ENCODE measurements around the gene RAB34.

RAB34 gene

DNA sequence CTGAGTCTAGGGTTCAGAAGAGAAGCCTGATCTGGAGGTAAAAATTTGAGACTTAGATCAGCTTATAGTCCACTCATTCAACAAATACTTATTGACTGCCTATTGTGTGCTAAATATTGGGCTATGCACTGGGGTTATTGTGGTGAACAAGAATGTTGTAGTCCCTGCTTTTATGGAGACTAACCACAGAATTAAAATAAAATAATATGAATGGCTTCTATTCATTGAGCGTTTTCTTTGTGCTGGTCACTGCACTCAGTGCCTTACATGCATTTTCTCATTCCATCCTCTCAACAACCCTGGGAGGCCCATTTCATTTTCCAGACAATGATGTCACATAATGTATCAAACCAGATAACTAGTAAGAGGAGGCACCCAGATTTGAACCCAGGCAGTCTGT lies 15.7 kb upstream of the RAB34 start:
- Histone ChIP-seq H3K79me2 (ENCODE audit: control insufficient read depth, low read length) (peaks cover 13% of the 10 kb centered on the region), H3K27me3 (ENCODE audit: control insufficient read depth, low read length) (no peaks in the 10 kb centered on the region), H4K20me1 (ENCODE audit: control insufficient read depth, insufficient read depth, low read depth, low read length) (no peaks in the 10 kb centered on the region), H3K4me1 (ENCODE audit: control insufficient read depth, low read length) (peaks cover 26% of the 10 kb centered on the region), H3K9me2 (replicated peaks; ENCODE audit: control insufficient read depth, low read length) (no peaks in the 10 kb centered on the region), H3K36me3 (ENCODE audit: control insufficient read depth, low read length) (peaks cover 16% of the 10 kb centered on the region), H3F3A (ENCODE audit: control insufficient read depth, insufficient read depth) (peaks cover 9% of the 10 kb centered on the region), H3K9me3 (ENCODE audit: control insufficient read depth, insufficient read depth, low read length) (peaks cover 5% of the 10 kb centered on the region; the same call in 1 of the 2 replicates), H3K4me2 (ENCODE audit: low read length) (no peak overlapping the region), H3K27ac (ENCODE audit: low read depth, low read length) (no peak overlapping the region), H3K4me3 (ENCODE audit: low read length) (no peak overlapping the region)
- no peak for TF ChIP-seq EZH2phosphoT487 (IDR thresholded peaks at IDR 0.05; ENCODE audit: borderline replicate concordance, low read length)
- TF ChIP-seq, protein P1, sequence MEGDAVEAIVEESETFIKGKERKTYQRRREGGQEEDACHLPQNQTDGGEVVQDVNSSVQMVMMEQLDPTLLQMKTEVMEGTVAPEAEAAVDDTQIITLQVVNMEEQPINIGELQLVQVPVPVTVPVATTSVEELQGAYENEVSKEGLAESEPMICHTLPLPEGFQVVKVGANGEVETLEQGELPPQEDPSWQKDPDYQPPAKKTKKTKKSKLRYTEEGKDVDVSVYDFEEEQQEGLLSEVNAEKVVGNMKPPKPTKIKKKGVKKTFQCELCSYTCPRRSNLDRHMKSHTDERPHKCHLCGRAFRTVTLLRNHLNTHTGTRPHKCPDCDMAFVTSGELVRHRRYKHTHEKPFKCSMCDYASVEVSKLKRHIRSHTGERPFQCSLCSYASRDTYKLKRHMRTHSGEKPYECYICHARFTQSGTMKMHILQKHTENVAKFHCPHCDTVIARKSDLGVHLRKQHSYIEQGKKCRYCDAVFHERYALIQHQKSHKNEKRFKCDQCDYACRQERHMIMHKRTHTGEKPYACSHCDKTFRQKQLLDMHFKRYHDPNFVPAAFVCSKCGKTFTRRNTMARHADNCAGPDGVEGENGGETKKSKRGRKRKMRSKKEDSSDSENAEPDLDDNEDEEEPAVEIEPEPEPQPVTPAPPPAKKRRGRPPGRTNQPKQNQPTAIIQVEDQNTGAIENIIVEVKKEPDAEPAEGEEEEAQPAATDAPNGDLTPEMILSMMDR (IDR thresholded peaks at IDR 0.05; ENCODE audit: low read depth, low read length, poor library complexity, severe bottlenecking) = no peak

DNA sequence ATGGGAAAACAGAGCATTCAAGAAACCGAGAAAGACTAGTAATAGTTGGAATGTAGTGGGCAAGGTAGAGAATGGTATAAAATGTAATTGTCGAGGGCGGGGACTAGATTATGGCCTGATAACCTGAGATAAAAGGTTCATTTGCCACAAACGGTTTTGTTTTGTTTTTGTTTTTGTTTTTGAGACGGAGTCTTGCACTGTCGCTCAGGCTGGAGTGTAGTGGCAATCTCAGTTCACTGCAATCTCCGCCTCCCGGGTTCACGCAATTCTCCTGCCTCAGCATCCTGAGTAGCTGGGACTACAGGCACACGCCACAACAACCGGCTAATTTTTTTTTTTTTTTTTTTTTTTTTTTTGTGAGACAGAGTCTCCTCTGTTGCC lies 12.3 kb upstream of the RAB34 start:
- TF ChIP-seq EZH2phosphoT487 (IDR thresholded peaks at IDR 0.05; ENCODE audit: borderline replicate concordance, low read length) = no peak
- TF ChIP-seq, protein P1 (IDR thresholded peaks at IDR 0.05; ENCODE audit: low read depth, low read length, poor library complexity, severe bottlenecking) = no peak
- Histone ChIP-seq H3K27me3 (ENCODE audit: control insufficient read depth, low read length) (no peaks in the 10 kb centered on the region), H3K9me2 (replicated peaks; ENCODE audit: control insufficient read depth, low read length) (no peaks in the 10 kb centered on the region), H3K9me3 (ENCODE audit: control insufficient read depth, insufficient read depth, low read length) (no peaks in the 10 kb centered on the region), H3K27ac (ENCODE audit: low read depth, low read length) (no peak overlapping the region), H3F3A (ENCODE audit: control insufficient read depth, insufficient read depth) (peaks cover 21% of the 10 kb centered on the region), H3K36me3 (ENCODE audit: control insufficient read depth, low read length) (peaks cover 13% of the 10 kb centered on the region), H3K79me2 (ENCODE audit: control insufficient read depth, low read length) (peaks cover 17% of the 10 kb centered on the region), H3K4me1 (ENCODE audit: control insufficient read depth, low read length) (peaks cover 35% of the 10 kb centered on the region), H3K4me3 (ENCODE audit: low read length) (peak overlapping the region; percentile 94), H4K20me1 (ENCODE audit: control insufficient read depth, insufficient read depth, low read depth, low read length) (no peaks in the 10 kb centered on the region), H3K4me2 (ENCODE audit: low read length) (peak overlapping the region; percentile 100)

DNA sequence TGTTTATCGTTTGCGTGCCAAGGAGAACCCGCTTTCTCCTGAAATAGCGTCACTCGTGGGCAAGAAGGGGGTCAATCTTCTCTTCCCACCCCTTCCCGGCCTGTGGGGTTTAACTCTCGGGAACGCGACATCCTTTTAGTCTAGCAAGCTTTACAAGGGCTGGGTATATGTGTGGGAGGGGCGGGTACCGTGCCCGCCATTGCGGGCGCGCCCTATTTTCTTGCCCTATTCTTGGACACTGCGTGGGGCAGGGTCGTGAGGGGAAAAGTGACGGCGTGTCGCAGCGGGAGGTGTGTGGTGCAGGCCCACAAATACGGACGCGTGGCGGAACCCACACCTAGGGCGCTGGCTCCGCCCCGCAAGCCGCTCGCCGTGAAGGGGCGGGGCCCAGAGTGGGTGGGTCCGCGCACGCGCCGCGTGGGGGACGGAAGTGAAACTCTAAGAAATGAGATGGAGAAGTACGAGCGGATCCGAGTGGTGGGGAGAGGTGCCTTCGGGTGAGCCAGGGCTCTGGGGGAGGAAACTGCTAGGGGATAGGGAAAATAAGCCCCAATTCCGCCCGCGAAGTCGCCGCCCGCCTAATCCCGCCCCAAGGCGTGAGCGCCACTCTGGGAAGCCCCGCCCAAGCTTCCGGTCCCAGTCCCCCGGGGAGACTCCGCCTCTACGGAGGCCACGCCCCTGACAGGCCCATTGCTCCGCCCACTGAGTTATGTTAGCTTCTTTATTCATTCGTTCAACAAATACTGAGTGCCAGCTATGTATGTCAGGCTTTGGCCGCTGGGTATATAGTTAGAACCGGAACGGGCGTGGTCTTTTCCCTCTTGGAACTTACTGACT lies 10.9 kb upstream of the RAB34 start, which contains the start of gene NEK8:
Gene NEK8 (plus strand): TSS at position 425 of the 837 bp plus-strand sequence. CDS start 26 bp downstream, at position 451.
- peaks cover 3% of the 10 kb centered on the region; the same call in 1 of the 2 replicates for H4K20me1 ChIP-seq (ENCODE audit: control insufficient read depth, insufficient read depth, low read depth, low read length)
- H3K9me2 ChIP-seq (replicated peaks; ENCODE audit: control insufficient read depth, low read length) = no peaks in the 10 kb centered on the region
- H3K27ac ChIP-seq (ENCODE audit: low read depth, low read length) = peak within 1 kb of the TSS; percentile 95
- H3K36me3 ChIP-seq (ENCODE audit: control insufficient read depth, low read length) = peaks cover 23% of the 10 kb centered on the region
- H3K4me1 ChIP-seq (ENCODE audit: control insufficient read depth, low read length) = peaks cover 46% of the 10 kb centered on the region
- H3K4me2 ChIP-seq (ENCODE audit: low read length) = peak within 1 kb of the TSS; percentile 100
- H3K79me2 ChIP-seq (ENCODE audit: control insufficient read depth, low read length) = peaks cover 17% of the 10 kb centered on the region
- H3K4me3 ChIP-seq (ENCODE audit: low read length) = peak within 1 kb of the TSS; percentile 94
- H3F3A ChIP-seq (ENCODE audit: control insufficient read depth, insufficient read depth) = peaks cover 34% of the 10 kb centered on the region
- H3K9me3 ChIP-seq (ENCODE audit: control insufficient read depth, insufficient read depth, low read length) = no peaks in the 10 kb centered on the region
- H3K27me3 ChIP-seq (ENCODE audit: control insufficient read depth, low read length) = no peaks in the 10 kb centered on the region
- TF ChIP-seq, protein P1 (IDR thresholded peaks at IDR 0.05; ENCODE audit: low read depth, low read length, poor library complexity, severe bottlenecking) = no peak
- TF ChIP-seq EZH2phosphoT487 (IDR thresholded peaks at IDR 0.05; ENCODE audit: borderline replicate concordance, low read length) = no peak
